Medulla oblongata (tissue), 1 donor: ENCODE results near the gene CST11.
A peak's percentile ranks its signal among the peaks of the same experiment; 100 is the strongest.

ENCODE experiments used
- DNase-seq: peaks from one replicate; pipeline ENCODE4 v3.0.0-alpha.2; 2015; ENCODE audit errors: extremely low spot score

CST11 gene

DNA sequence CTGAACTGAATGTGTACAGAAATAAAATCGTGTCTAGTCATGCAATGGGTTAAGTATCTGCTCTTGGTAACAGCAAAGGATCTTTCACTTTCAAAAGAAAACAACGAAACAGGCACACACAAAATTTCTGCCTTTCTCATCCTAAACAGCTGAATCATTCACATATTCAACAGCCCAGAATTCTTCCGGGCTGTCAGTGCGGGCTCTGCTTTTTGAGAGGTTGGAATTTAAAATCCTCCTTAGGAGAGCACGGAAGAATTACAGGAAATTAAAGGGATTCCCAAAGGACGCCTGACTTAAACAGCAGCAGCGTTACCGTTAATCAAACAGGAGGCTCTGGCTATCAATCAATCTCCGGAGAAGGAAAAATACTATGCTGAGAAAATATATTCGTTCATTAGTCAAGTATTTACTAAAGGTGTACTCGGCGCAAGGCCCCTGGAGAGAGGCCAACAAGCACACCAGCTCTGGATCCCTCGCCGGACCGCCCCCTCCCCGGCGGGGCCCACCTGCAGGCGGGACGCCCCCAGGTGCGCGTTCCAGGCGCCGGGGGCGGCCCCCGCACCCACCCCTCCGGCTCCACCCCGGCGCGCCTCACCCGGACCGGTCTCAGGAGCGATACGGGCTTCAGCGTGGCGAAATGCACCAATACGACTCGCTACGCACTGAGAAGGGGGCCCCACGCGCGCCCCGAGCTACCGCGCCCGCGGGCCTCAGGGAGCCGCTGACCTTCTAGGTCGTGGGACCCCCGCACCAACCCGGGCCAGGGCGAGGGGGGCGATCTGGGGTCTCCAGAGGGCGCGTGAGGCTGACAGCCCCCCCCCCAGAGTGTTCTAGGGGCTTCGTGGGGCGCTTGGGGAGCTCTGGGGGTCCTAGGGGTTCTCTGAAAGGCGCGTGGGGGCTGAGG lies 32.4 kb downstream of the CST11 start:
- DNase-seq, result peak; percentile 40

DNA sequence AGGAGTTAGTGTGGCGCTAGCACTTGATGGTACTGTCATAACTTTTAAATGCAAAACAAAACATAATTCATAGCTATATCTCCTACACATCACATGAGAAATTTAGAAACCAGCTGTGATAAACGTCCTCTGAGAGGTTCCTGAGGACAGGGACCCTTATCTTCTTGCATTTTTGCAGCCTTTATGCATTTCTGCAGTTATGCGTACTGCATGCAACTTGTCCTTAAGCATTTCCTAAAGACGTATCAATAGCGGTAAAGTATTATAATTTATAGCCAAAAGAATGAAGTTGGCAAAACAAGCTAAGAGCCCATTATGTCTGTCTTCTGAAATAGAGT lies 33.0 kb downstream of the CST11 start:
- DNase-seq, result no peak

- no peak for DNase-seq
Measured at GRCh38 chr20:23417861-23418260, 34.8 kb downstream of the CST11 start.

GRCh38 chr20:23415959-23416583 lies 36.6 kb downstream of the CST11 start:
- no peak for DNase-seq

- no peak for DNase-seq
Measured at GRCh38 chr20:23415555-23415954, 37.1 kb downstream of the CST11 start.

DNA sequence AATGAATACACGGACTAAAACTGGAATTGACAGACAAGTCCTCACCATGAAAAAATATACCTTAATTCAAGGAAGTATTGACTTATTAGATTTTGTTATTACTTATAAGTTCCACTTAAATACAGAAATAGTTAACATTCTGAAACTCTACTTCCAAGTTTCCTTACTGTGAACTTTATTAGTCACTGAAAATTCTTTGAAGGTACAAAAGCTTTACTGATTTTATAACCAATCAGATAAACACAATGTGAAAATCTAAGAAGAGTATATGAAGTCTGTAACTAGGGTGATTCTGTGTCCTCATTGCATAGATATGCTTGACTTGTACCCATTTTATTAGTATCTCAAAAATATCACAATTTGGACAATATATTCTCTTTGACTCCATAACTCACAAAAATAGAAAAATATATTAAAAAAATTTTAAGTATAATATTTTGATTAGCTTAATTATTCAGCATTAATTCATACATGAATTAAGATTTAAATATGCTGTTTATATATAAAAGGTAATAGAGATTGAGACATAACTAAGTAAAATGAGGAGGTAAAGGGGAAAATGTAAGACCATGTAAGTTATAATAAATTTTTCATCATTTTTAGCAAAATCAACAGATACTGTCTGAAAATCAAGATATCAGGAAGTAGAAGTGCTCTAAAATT lies 38.0 kb downstream of the CST11 start:
- no peak for DNase-seq

DNA sequence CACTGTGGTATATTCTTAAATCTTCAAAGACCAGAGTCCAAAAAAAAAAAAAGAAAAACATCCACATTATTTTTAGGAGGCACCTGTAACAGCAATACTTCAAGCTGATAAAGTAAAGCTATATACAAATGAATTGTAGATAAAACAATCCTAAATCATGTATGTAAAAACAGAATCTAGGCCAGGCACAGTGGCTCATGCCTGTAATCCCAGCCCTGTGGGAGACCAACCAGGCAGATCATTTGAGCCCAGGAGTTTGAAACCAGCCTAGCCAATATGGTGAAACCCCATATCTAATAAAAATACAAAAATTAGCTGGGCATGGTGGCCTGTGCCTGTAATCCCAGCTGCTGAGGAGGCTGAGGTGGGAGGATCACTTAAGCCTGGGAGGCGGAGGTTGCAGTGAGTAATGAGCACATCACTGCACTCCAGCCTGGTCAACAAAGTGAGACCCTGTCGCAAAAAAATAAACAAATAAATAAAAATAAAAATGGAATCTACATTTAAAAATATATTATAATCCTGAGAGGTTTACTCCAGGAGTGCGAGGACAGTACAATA lies 38.7 kb downstream of the CST11 start:
- DNase-seq, result no peak

- DNase-seq, result peak; percentile 39
Measured at GRCh38 chr20:23412026-23412425, 40.6 kb downstream of the CST11 start.

GRCh38 chr20:23410916-23411695 lies 41.6 kb downstream of the CST11 start:
- DNase-seq, result no peak

DNA sequence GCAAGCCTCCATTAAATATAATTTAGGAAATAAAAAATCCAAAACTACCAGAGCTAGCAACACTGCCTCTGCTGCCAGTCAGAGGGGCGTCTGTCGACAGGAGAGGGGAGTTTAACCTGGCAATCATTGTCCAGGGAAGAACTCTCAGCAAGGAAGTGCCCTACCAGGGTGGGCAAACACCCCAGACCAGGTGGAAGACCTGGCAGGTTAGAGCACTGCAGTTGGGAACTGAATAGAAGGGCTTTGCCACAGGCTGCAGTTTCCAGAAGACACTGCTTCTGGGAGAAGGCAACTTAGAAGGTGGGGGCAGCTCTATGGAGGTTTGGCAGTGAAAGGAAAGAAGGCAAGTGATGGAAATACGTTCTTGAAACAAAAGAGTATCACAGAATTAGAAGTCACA lies 42.9 kb downstream of the CST11 start:
- DNase-seq, result no peak

DNA sequence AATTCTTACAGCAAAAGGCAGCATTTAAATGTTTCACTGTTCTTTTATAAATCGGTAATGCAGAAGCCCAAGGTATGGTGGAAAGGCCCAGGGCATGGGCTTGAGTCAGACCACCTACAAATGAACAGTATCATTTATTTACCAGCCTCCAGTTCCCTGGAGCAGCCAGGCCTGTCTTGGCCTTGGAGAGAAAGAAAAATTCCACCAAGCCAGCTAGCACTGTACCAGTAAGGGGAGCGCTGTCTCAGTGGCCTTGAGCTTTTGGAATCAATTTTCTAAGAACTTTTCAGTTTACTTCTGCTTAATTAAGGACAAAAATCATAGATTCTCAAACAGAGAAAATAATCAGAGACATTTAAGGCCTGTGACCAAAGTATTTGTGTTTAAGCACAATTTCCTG lies 43.7 kb downstream of the CST11 start:
- no peak for DNase-seq

GRCh38 chr20:23407781-23408464 lies 44.8 kb downstream of the CST11 start:
- DNase-seq, result no peak

- DNase-seq, result no peak
Measured at GRCh38 chr20:23406880-23407279, 45.8 kb downstream of the CST11 start.

GRCh38 chr20:23404196-23404595 lies 48.5 kb downstream of the CST11 start:
- no peak for DNase-seq

GRCh38 chr20:23403751-23404150 lies 48.9 kb downstream of the CST11 start:
- no peak for DNase-seq

DNA sequence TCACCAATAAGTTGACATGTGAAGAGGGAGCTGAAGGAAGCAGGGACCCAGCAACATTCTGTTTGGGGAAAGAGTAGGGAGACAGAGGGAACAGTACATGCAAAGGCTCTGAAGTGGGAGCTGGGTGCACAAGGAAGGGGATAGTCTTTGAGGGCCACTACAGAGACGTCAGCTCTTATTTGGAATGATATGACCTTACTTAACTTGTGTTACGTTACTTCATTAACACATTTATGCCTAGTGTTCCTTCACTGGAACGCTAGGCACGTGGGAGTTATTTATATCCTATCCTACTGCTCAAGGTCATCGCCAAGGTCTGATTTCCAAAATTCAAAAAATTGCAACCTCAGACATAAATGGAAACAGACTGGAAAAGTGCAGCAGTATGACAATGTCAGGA lies 51.6 kb downstream of the CST11 start:
- DNase-seq, result no peak
